ENCODE measurements around the gene TRIM13. TPM values are rescaled to one million over a fixed set of nuclear protein-coding genes. Genes with fewer than 3 reads are reported as not detected.
"Not testable (repeated sequence)": the region's sequence is repeated elsewhere in the genome, so short reads cannot be mapped to it uniquely, and the experiment has no call there.

Gene TRIM13
- total RNA-seq, 2 donors from 2014 or later: 13.5 to 14.8 TPM

GRCh38 chr13:49985129-49985528 lies 11.7 kb upstream of the TRIM13 start:
- Mint-ChIP-seq H3K27ac (no peak overlapping the region), H3K27me3 (no peaks in the 10 kb centered on the region), H3K4me3 (no peak overlapping the region), H3K9me3 (no peaks in the 10 kb centered on the region), H3K36me3 (ENCODE audit: low read depth) (no peaks in the 10 kb centered on the region), H3K4me1 (no peaks in the 10 kb centered on the region)
- ATAC-seq (replicated peaks): no peak

DNA sequence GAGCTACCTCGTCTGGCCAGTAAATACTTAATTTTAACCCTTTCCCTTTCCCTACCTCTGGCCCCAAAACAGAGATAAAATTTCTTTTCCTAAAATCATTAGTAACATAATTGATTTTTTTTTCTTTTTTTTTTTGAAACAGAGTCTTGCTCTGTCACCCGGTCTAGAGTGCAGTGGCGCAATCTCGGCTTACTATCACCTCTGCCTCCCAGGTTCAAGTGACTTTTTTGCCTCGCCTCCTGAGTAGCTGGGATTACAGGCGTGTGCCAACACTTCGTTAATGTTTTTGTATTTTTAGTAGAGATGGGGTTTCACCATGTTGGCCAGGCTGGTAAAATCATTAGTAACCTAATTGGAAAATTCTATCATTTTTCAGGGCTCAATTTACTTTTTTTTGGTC lies 10.4 kb upstream of the TRIM13 start:
- H3K4me3 Mint-ChIP-seq: no peak overlapping the region
- H3K4me1 Mint-ChIP-seq: no peaks in the 10 kb centered on the region
- no peaks in the 10 kb centered on the region for H3K27me3 Mint-ChIP-seq
- H3K36me3 Mint-ChIP-seq (ENCODE audit: low read depth): no peaks in the 10 kb centered on the region
- H3K9me3 Mint-ChIP-seq: no peaks in the 10 kb centered on the region
- no peak for ATAC-seq (replicated peaks)
- H3K27ac Mint-ChIP-seq: no peak overlapping the region

DNA sequence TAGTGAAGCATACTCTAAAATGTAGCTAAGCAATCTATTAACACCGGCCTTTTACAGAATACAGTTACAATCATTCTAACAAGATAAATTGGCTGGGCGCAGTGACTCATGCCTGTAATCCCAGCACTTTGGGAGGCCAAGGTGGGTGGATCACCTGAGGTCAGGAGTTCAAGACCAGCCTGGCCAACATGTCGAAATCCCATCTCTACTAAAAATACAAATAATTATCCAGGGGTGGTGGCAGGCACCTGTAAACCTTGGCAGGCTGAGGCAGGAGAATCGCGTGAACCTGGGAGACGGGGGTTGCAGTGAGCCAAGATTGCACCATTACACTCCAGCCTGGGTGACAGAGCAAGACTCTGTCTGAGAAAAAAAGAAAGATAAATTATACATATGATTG lies 6.2 kb upstream of the TRIM13 start:
- not testable (repeated sequence) for H3K27ac Mint-ChIP-seq; H3K27me3 Mint-ChIP-seq; H3K9me3 Mint-ChIP-seq; H3K4me3 Mint-ChIP-seq; H3K36me3 Mint-ChIP-seq (ENCODE audit: low read depth); H3K4me1 Mint-ChIP-seq; ATAC-seq (replicated peaks)

DNA sequence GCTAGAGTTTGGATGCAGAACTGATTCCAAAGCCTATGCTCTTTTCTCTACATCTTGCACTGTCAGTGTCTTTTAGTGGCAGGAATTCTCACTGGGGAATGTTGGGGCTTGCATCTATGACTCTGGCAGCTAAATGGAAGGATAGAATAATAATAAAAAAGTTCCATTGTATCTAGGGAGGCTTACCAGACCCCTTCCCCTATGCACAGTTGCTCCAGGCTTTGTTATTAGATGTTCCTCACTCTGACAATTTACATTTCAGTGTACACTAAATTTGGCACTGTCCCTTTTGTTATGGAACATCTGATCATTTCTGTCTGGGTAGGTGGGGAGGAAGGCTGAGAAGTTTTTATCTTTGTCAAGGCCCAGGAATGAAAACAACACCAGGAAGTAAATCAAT lies 3.7 kb upstream of the TRIM13 start:
- Mint-ChIP-seq H3K9me3 (no peaks in the 10 kb centered on the region), H3K27ac (no peak overlapping the region), H3K36me3 (ENCODE audit: low read depth) (peaks cover 11% of the 10 kb centered on the region)

DNA sequence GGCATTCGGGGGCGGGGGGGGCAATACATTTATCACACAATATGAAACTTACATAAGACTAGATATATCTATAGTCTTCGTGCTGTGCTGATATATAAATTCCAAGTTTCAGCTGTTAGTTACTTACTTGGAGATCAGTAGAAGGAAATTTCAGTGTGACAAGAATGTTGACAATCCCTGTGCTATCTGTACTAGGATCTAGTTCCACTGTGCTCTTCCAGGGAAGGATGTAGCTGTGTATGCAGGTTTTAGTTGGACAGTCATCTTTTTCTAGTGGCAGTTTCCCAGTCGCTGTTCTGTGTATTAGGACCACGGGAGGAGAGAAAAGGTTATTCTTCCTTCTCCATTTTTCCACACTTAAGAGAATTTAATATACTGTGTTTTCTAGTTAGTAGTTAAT lies 3.2 kb upstream of the TRIM13 start:
- H3K4me3 Mint-ChIP-seq: no peak overlapping the region
- H3K36me3 Mint-ChIP-seq (ENCODE audit: low read depth): peaks cover 17% of the 10 kb centered on the region
- no peak overlapping the region for H3K27ac Mint-ChIP-seq
- H3K9me3 Mint-ChIP-seq: no peaks in the 10 kb centered on the region
- peaks cover 9% of the 10 kb centered on the region for H3K4me1 Mint-ChIP-seq
- H3K27me3 Mint-ChIP-seq: no peaks in the 10 kb centered on the region
- no peak for ATAC-seq (replicated peaks)

More for the DNA sequence above, 3.7 kb upstream of the TRIM13 start:
- Mint-ChIP-seq H3K4me3 (no peak overlapping the region), H3K4me1 (peaks cover 5% of the 10 kb centered on the region), H3K27me3 (no peaks in the 10 kb centered on the region)
- ATAC-seq (replicated peaks): no peak

- Mint-ChIP-seq H3K27ac (peak overlapping the region; percentile 67), H3K4me3 (peak overlapping the region; percentile 97), H3K36me3 (ENCODE audit: low read depth) (peaks cover 37% of the 10 kb centered on the region), H3K4me1 (peaks cover 15% of the 10 kb centered on the region), H3K27me3 (no peaks in the 10 kb centered on the region), H3K9me3 (no peaks in the 10 kb centered on the region)
- no peak for ATAC-seq (replicated peaks)
Measured at GRCh38 chr13:49995625-49996101, 1.2 kb upstream of the TRIM13 start.

DNA sequence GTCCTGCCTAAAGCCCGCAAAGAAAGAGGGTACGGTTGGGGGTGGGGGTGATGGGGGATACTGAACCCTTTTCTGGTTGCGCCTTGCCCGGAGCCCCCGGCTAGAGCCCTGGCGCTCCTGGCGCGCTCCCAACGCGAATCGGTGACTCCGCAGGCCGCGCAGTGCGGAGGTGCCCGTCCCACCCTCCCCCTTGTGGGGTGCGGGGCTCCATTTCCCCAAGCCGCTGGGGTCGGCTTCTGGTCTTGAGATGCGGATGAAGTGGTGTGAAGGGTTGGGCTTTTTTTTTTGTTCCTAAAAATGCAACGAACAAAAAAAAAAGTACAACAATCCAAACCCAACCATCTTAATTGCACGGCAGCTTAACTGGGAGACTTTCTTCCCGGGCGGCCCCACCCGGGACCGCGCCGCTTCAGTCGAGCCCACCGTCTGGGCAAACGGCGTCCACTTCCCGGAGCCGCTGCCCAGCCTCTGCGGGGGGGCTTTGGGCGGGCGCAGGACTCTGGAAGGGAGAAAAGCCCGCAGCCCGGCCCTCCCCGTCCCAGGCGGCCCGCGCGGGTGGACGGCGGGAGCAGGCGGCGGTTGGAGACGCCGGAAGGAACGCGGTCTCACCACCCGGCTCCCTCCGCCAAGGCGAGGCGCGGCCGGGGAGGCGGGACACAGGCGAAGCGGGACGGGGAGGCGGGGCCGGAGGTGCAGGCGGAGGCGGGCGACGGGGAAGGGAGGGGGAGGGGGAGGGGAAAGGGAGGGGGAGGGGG lies 504 bp upstream of the TRIM13 start:
- Mint-ChIP-seq H3K27ac (peak overlapping the region; percentile 67), H3K4me1 (peaks cover 15% of the 10 kb centered on the region), H3K27me3 (no peaks in the 10 kb centered on the region), H3K4me3 (peak overlapping the region; percentile 97), H3K36me3 (ENCODE audit: low read depth) (peaks cover 43% of the 10 kb centered on the region), H3K9me3 (no peaks in the 10 kb centered on the region)
- peak; percentile 63 for ATAC-seq (replicated peaks)

DNA sequence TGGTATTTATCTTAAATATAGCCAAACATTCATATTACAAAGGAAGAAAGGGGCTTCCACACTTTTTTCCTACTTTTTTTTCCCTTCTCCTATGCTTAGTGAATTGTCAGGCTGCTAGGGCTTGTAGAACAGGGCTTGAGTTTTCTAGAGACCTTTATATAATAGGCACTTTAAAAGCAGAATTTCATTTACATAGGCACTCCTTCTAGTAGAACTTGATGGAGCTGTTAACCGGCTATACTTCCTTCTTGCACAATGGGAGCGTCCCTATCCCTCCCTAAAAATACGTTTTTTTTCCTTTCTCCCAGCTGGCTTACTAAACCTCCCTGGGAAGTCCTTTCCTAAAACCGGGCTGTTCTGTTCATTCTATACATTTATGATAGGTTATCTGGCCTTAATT lies 1.1 kb downstream of the TRIM13 start:
- no peaks in the 10 kb centered on the region for H3K9me3 Mint-ChIP-seq
- peak overlapping the region; percentile 97 for H3K4me3 Mint-ChIP-seq
- ATAC-seq (replicated peaks): no peak
- peak overlapping the region; percentile 84 for H3K27ac Mint-ChIP-seq
- no peaks in the 10 kb centered on the region for H3K27me3 Mint-ChIP-seq
- H3K36me3 Mint-ChIP-seq (ENCODE audit: low read depth): peaks cover 60% of the 10 kb centered on the region
- H3K4me1 Mint-ChIP-seq: peaks cover 15% of the 10 kb centered on the region

GRCh38 chr13:49998714-49999624 lies 2.1 kb downstream of the TRIM13 start:
- Mint-ChIP-seq H3K36me3 (ENCODE audit: low read depth) (peaks cover 70% of the 10 kb centered on the region), H3K4me3 (peak overlapping the region; percentile 97), H3K27ac (no peak overlapping the region)

GRCh38 chr13:50001287-50001686 lies 4.4 kb downstream of the TRIM13 start:
- Mint-ChIP-seq H3K9me3 (no peaks in the 10 kb centered on the region), H3K36me3 (ENCODE audit: low read depth) (peaks cover 92% of the 10 kb centered on the region), H3K4me3 (no peak overlapping the region), H3K4me1 (peaks cover 23% of the 10 kb centered on the region), H3K27me3 (no peaks in the 10 kb centered on the region), H3K27ac (no peak overlapping the region)
- ATAC-seq (replicated peaks): no peak

More at GRCh38 chr13:49998714-49999624, 2.1 kb downstream of the TRIM13 start:
- no peaks in the 10 kb centered on the region for H3K27me3 Mint-ChIP-seq
- no peaks in the 10 kb centered on the region for H3K9me3 Mint-ChIP-seq
- peaks cover 15% of the 10 kb centered on the region for H3K4me1 Mint-ChIP-seq
- ATAC-seq (replicated peaks): no peak

GRCh38 chr13:50006426-50007135 lies 9.7 kb downstream of the TRIM13 start:
- Mint-ChIP-seq H3K27me3 (no peaks in the 10 kb centered on the region), H3K9me3 (no peaks in the 10 kb centered on the region), H3K36me3 (ENCODE audit: low read depth) (peaks cover 87% of the 10 kb centered on the region), H3K4me1 (peaks cover 11% of the 10 kb centered on the region), H3K27ac (peak overlapping the region; percentile 31), H3K4me3 (no peak overlapping the region)
- no peak for ATAC-seq (replicated peaks)

- Mint-ChIP-seq H3K4me3 (no peak overlapping the region), H3K4me1 (peaks cover 12% of the 10 kb centered on the region), H3K27me3 (no peaks in the 10 kb centered on the region), H3K27ac (no peak overlapping the region), H3K36me3 (ENCODE audit: low read depth) (peaks cover 85% of the 10 kb centered on the region), H3K9me3 (no peaks in the 10 kb centered on the region)
- no peak for ATAC-seq (replicated peaks)
Measured at GRCh38 chr13:50011461-50011860, 14.6 kb downstream of the TRIM13 start.

DNA sequence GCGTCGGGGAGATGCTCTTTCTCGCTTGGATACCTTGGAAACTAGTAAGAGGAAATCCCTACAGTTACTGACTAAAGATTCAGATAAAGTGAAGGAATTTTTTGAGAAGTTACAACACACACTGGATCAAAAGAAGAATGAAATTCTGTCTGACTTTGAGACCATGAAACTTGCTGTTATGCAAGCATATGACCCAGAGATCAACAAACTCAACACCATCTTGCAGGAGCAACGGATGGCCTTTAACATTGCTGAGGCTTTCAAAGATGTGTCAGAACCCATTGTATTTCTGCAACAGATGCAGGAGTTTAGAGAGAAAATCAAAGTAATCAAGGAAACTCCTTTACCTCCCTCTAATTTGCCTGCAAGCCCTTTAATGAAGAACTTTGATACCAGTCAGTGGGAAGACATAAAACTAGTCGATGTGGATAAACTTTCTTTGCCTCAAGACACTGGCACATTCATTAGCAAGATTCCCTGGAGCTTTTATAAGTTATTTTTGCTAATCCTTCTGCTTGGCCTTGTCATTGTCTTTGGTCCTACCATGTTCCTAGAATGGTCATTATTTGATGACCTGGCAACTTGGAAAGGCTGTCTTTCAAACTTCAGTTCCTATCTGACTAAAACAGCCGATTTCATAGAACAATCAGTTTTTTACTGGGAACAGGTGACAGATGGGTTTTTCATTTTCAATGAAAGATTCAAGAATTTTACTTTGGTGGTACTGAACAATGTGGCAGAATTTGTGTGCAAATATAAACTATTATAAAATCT lies 15.7 kb downstream of the TRIM13 start:
- H3K27ac Mint-ChIP-seq: no peak overlapping the region

DNA sequence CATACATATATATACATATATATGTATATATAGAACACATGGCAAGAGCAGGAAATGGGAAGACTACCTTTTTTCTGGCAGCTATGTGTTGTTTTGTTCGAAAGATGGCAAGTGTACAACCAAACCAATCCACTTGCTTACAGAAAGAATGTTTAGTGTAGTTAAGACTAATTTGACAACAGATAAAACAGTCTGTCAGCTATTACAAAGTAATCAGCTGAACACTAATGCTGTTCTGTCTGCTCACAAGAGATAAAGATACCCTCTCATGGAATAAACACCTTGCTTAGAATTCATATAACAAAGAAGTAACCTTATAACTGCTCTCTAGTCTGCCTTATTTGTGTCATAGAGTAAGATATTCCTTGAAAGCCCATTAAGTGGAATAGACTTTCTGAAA lies 17.5 kb downstream of the TRIM13 start:
- H3K9me3 Mint-ChIP-seq: peaks cover 3% of the 10 kb centered on the region
- no peaks in the 10 kb centered on the region for H3K27me3 Mint-ChIP-seq
- ATAC-seq (replicated peaks): no peak
- no peak overlapping the region for H3K4me3 Mint-ChIP-seq
- H3K27ac Mint-ChIP-seq: peak overlapping the region; percentile 37
- H3K4me1 Mint-ChIP-seq: peaks cover 16% of the 10 kb centered on the region
- H3K36me3 Mint-ChIP-seq (ENCODE audit: low read depth): peaks cover 86% of the 10 kb centered on the region

More for the DNA sequence above, 15.7 kb downstream of the TRIM13 start:
- H3K9me3 Mint-ChIP-seq: no peaks in the 10 kb centered on the region
- no peaks in the 10 kb centered on the region for H3K27me3 Mint-ChIP-seq
- H3K4me1 Mint-ChIP-seq: peaks cover 11% of the 10 kb centered on the region
- H3K4me3 Mint-ChIP-seq: no peak overlapping the region
- H3K36me3 Mint-ChIP-seq (ENCODE audit: low read depth): peaks cover 85% of the 10 kb centered on the region
- ATAC-seq (replicated peaks): no peak
